Measurements from ENCODE around the gene BCL10.

- no peak for TF ChIP-seq EP300 (IDR thresholded peaks at IDR 0.05; ENCODE audit: borderline replicate concordance)
- no peak for TF ChIP-seq FOXM1 (IDR thresholded peaks at IDR 0.05; ENCODE audit: borderline replicate concordance, low read depth)
- no peak for TF ChIP-seq CEBPB (IDR thresholded peaks at IDR 0.05)
- TF ChIP-seq YY1 (IDR thresholded peaks at IDR 0.05; ENCODE audit: low read depth), result no peak
- peak; percentile 65; the same call in 1 of the 2 replicates for TF ChIP-seq MAX (IDR thresholded peaks at IDR 0.05)
- TF ChIP-seq CREB1 (IDR thresholded peaks at IDR 0.05; ENCODE audit: low read depth), result no peak
- no peak for TF ChIP-seq EGR1 (IDR thresholded peaks at IDR 0.05)
- TF ChIP-seq ZBTB7A (IDR thresholded peaks at IDR 0.05; ENCODE audit: low read depth), result 0 out of 2 replicates have a peak, but pooled peaks have one; percentile 54
These were observed 51.5 kb downstream of the BCL10 start for GRCh38 chr1:85224734-85225623.
